ENCODE measurements around the gene SSH2. TPM values are rescaled to one million over a fixed set of nuclear protein-coding genes. Genes with fewer than 3 reads are reported as not detected.

Gene SSH2
- total RNA-seq, 1 donor from 2014 or later = 12.2 TPM

- Histone ChIP-seq H3K4me3 (no peak overlapping the region), H3K27ac (no peak overlapping the region), H3K9me3 (ENCODE audit: low read depth) (no peaks in the 10 kb centered on the region), H3K79me2 (ENCODE audit: low read depth) (peaks cover 12% of the 10 kb centered on the region), H3K4me2 (no peak overlapping the region), H3K4me1 (peaks cover 17% of the 10 kb centered on the region), H3K9ac (no peak overlapping the region), H3F3A (ENCODE audit: low read depth) (peaks cover 46% of the 10 kb centered on the region), H3K36me3 (no peaks in the 10 kb centered on the region), H3K27me3 (peaks cover 15% of the 10 kb centered on the region), H2AFZ (replicated peaks) (no peak overlapping the region), H4K20me1 (ENCODE audit: low read depth) (peaks cover 17% of the 10 kb centered on the region)
- TF ChIP-seq EZH2phosphoT487 (IDR thresholded peaks at IDR 0.05) (no peak), EZH2 (IDR thresholded peaks at IDR 0.05) (no peak)
- TF ChIP-seq, protein P1, sequence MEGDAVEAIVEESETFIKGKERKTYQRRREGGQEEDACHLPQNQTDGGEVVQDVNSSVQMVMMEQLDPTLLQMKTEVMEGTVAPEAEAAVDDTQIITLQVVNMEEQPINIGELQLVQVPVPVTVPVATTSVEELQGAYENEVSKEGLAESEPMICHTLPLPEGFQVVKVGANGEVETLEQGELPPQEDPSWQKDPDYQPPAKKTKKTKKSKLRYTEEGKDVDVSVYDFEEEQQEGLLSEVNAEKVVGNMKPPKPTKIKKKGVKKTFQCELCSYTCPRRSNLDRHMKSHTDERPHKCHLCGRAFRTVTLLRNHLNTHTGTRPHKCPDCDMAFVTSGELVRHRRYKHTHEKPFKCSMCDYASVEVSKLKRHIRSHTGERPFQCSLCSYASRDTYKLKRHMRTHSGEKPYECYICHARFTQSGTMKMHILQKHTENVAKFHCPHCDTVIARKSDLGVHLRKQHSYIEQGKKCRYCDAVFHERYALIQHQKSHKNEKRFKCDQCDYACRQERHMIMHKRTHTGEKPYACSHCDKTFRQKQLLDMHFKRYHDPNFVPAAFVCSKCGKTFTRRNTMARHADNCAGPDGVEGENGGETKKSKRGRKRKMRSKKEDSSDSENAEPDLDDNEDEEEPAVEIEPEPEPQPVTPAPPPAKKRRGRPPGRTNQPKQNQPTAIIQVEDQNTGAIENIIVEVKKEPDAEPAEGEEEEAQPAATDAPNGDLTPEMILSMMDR (IDR thresholded peaks at IDR 0.05) = no peak
- H3K27ac Mint-ChIP-seq = no peak overlapping the region
- H3K27me3 Mint-ChIP-seq (ENCODE audit: insufficient read depth, low read depth) = no peaks in the 10 kb centered on the region
- H3K9me3 Mint-ChIP-seq = no peaks in the 10 kb centered on the region
- no peak overlapping the region for H3K4me3 Mint-ChIP-seq
- H3K4me1 Mint-ChIP-seq = peaks cover 11% of the 10 kb centered on the region
- no peaks in the 10 kb centered on the region for H3K36me3 Mint-ChIP-seq
- no peak for DNase-seq (ENCODE audit: low spot score)
Observed at GRCh38 chr17:29763273-29763672, 166.8 kb downstream of the SSH2 start.

DNA sequence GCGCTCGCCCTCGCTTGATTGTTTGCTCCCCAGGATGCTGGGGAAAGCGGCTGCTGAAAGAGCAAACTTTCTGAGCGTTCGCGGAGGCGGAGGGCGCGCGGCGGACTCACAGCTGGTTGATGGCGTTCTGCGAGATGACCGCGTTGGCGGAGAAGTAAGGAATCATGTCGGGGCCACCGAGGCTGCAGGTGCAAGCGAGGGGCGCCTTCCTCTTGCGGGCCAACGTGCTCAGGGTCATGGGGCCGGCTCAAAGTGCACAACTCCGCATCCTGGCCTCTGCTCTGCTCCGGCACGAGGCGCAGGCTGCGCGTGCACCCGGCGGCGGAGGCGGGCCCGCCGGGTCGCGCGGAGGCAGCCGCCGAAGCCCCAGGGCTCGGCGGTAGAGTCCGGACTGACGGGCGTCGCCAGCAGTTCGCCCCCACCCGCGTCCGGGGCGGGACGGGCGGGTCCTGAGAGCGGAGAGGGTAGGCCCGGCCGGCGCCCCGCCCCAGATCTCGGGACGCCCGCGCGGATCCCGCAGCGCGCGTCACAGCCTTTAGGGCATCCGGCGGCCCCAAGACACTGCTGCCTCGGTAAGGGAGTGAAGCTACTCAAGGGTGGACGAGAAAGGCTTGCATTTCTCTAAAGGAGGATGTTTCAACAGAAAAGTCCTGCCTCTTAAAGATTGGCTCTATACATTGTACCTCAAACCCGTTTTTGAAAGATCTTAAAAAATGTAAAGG is 168.8 kb downstream of the SSH2 start:
- TF ChIP-seq, protein P1 (IDR thresholded peaks at IDR 0.05) = no peak
- TF ChIP-seq EZH2 (IDR thresholded peaks at IDR 0.05) (no peak), EZH2phosphoT487 (IDR thresholded peaks at IDR 0.05) (no peak)
- Mint-ChIP-seq H3K9me3 (no peaks in the 10 kb centered on the region), H3K4me3 (peak overlapping the region; percentile 95), H3K27me3 (ENCODE audit: insufficient read depth, low read depth) (no peaks in the 10 kb centered on the region), H3K36me3 (no peaks in the 10 kb centered on the region), H3K27ac (no peak overlapping the region), H3K4me1 (peaks cover 11% of the 10 kb centered on the region)
- H3K27ac ChIP-seq = no peak overlapping the region
- H4K20me1 ChIP-seq (ENCODE audit: low read depth) = peaks cover 17% of the 10 kb centered on the region
- peaks cover 15% of the 10 kb centered on the region for H3K27me3 ChIP-seq
- peaks cover 8% of the 10 kb centered on the region for H3K4me1 ChIP-seq
- peak overlapping the region; percentile 10 for H3K9ac ChIP-seq
- H3K4me3 ChIP-seq = peak overlapping the region; percentile 70
- H3K4me2 ChIP-seq = peak overlapping the region; percentile 87
- peaks cover 46% of the 10 kb centered on the region for H3F3A ChIP-seq (ENCODE audit: low read depth)
- H3K79me2 ChIP-seq (ENCODE audit: low read depth) = peaks cover 12% of the 10 kb centered on the region
- DNase-seq (ENCODE audit: low spot score) = peak; percentile 85
- peak overlapping the region; percentile 82 for H2AFZ ChIP-seq (replicated peaks)
- H3K36me3 ChIP-seq = no peaks in the 10 kb centered on the region
- no peaks in the 10 kb centered on the region for H3K9me3 ChIP-seq (ENCODE audit: low read depth)

- no peaks in the 10 kb centered on the region for H3K27me3 Mint-ChIP-seq (ENCODE audit: insufficient read depth, low read depth)
- H4K20me1 ChIP-seq (ENCODE audit: low read depth) = peaks cover 17% of the 10 kb centered on the region
- peaks cover 11% of the 10 kb centered on the region for H3K4me1 Mint-ChIP-seq
- H3K36me3 Mint-ChIP-seq = no peaks in the 10 kb centered on the region
- H3K27ac Mint-ChIP-seq = no peak overlapping the region
- DNase-seq (ENCODE audit: low spot score) = peak; percentile 40
- TF ChIP-seq, protein P1 (IDR thresholded peaks at IDR 0.05) = no peak
- TF ChIP-seq EZH2 (IDR thresholded peaks at IDR 0.05) = no peak
- no peak for TF ChIP-seq EZH2phosphoT487 (IDR thresholded peaks at IDR 0.05)
- H2AFZ ChIP-seq (replicated peaks) = peak overlapping the region; percentile 82
- H3K36me3 ChIP-seq = no peaks in the 10 kb centered on the region
- peaks cover 8% of the 10 kb centered on the region for H3K4me1 ChIP-seq
- H3K27me3 ChIP-seq = peaks cover 15% of the 10 kb centered on the region
- H3K27ac ChIP-seq = no peak overlapping the region
- peak overlapping the region; percentile 95 for H3K4me3 Mint-ChIP-seq
- peak overlapping the region; percentile 70 for H3K4me3 ChIP-seq
- H3K79me2 ChIP-seq (ENCODE audit: low read depth) = peaks cover 12% of the 10 kb centered on the region
- H3K9me3 Mint-ChIP-seq = no peaks in the 10 kb centered on the region
- H3F3A ChIP-seq (ENCODE audit: low read depth) = peaks cover 44% of the 10 kb centered on the region
- H3K4me2 ChIP-seq = peak overlapping the region; percentile 87
- no peaks in the 10 kb centered on the region for H3K9me3 ChIP-seq (ENCODE audit: low read depth)
- H3K9ac ChIP-seq = peak overlapping the region; percentile 10
Observed at GRCh38 chr17:29760279-29761039, 169.6 kb downstream of the SSH2 start.

Measured in neural progenitor cell (in vitro differentiated cells).